ENCODE results near the gene INO80D. TPM values are rescaled to one million over a fixed set of nuclear protein-coding genes. Genes with fewer than 3 reads are reported as not detected.

Gene INO80D
- total and polyA plus RNA-seq, 2 of the 13 experiments (the other 11 are each of a cell fraction or from before 2014, with no cell fraction given): 7.6 to 7.9 TPM

- TF ChIP-seq IKZF5 (CRISPR knock-in tag; IDR thresholded peaks at IDR 0.05) (no peak), HBP1 (CRISPR knock-in tag; IDR thresholded peaks at IDR 0.05; ENCODE audit: low read depth) (peak; percentile 23; the same call in 1 of the 2 replicates), KDM1A (CRISPR knock-in tag; IDR thresholded peaks at IDR 0.05) (no peak), ZNF232 (CRISPR knock-in tag; IDR thresholded peaks at IDR 0.05; ENCODE audit: borderline replicate concordance) (no peak), NFRKB (IDR thresholded peaks at IDR 0.05) (no peak), KLF6 (CRISPR knock-in tag; IDR thresholded peaks at IDR 0.05) (no peak), MIER2 (CRISPR knock-in tag; IDR thresholded peaks at IDR 0.05) (no peak), GLMP (CRISPR knock-in tag; IDR thresholded peaks at IDR 0.05; ENCODE audit: borderline replicate concordance) (no peak), ZNF607 (CRISPR knock-in tag; IDR thresholded peaks at IDR 0.05; ENCODE audit: borderline replicate concordance) (0 out of 2 replicates have a peak, but pooled peaks have one; percentile 26), ZNF260 (CRISPR knock-in tag; IDR thresholded peaks at IDR 0.05; ENCODE audit: borderline replicate concordance, low read depth) (no peak), DNMT3B (CRISPR knock-in tag; conservative IDR thresholded peaks at IDR 0.05) (0 out of 2 replicates have a peak, but pooled peaks have one; percentile 9), ZNF441 (CRISPR knock-in tag; IDR thresholded peaks at IDR 0.05; ENCODE audit: borderline replicate concordance) (peak; percentile 74; the same call in 1 of the 2 replicates), RELA (CRISPR knock-in tag; IDR thresholded peaks at IDR 0.05) (no peak), ZSCAN20 (CRISPR knock-in tag; IDR thresholded peaks at IDR 0.05; ENCODE audit: borderline replicate concordance) (0 out of 2 replicates have a peak, but pooled peaks have one; percentile 35), YEATS4 (CRISPR knock-in tag; IDR thresholded peaks at IDR 0.05; ENCODE audit: borderline replicate concordance) (no peak; the same call in 1 of the 2 replicates), MLLT10 (CRISPR knock-in tag; IDR thresholded peaks at IDR 0.05) (no peak), ZNF430 (CRISPR knock-in tag; IDR thresholded peaks at IDR 0.05) (peak; percentile 82), ZNF570 (CRISPR knock-in tag; IDR thresholded peaks at IDR 0.05; ENCODE audit: borderline replicate concordance) (no peak)
- TF ChIP-seq, protein P1, sequence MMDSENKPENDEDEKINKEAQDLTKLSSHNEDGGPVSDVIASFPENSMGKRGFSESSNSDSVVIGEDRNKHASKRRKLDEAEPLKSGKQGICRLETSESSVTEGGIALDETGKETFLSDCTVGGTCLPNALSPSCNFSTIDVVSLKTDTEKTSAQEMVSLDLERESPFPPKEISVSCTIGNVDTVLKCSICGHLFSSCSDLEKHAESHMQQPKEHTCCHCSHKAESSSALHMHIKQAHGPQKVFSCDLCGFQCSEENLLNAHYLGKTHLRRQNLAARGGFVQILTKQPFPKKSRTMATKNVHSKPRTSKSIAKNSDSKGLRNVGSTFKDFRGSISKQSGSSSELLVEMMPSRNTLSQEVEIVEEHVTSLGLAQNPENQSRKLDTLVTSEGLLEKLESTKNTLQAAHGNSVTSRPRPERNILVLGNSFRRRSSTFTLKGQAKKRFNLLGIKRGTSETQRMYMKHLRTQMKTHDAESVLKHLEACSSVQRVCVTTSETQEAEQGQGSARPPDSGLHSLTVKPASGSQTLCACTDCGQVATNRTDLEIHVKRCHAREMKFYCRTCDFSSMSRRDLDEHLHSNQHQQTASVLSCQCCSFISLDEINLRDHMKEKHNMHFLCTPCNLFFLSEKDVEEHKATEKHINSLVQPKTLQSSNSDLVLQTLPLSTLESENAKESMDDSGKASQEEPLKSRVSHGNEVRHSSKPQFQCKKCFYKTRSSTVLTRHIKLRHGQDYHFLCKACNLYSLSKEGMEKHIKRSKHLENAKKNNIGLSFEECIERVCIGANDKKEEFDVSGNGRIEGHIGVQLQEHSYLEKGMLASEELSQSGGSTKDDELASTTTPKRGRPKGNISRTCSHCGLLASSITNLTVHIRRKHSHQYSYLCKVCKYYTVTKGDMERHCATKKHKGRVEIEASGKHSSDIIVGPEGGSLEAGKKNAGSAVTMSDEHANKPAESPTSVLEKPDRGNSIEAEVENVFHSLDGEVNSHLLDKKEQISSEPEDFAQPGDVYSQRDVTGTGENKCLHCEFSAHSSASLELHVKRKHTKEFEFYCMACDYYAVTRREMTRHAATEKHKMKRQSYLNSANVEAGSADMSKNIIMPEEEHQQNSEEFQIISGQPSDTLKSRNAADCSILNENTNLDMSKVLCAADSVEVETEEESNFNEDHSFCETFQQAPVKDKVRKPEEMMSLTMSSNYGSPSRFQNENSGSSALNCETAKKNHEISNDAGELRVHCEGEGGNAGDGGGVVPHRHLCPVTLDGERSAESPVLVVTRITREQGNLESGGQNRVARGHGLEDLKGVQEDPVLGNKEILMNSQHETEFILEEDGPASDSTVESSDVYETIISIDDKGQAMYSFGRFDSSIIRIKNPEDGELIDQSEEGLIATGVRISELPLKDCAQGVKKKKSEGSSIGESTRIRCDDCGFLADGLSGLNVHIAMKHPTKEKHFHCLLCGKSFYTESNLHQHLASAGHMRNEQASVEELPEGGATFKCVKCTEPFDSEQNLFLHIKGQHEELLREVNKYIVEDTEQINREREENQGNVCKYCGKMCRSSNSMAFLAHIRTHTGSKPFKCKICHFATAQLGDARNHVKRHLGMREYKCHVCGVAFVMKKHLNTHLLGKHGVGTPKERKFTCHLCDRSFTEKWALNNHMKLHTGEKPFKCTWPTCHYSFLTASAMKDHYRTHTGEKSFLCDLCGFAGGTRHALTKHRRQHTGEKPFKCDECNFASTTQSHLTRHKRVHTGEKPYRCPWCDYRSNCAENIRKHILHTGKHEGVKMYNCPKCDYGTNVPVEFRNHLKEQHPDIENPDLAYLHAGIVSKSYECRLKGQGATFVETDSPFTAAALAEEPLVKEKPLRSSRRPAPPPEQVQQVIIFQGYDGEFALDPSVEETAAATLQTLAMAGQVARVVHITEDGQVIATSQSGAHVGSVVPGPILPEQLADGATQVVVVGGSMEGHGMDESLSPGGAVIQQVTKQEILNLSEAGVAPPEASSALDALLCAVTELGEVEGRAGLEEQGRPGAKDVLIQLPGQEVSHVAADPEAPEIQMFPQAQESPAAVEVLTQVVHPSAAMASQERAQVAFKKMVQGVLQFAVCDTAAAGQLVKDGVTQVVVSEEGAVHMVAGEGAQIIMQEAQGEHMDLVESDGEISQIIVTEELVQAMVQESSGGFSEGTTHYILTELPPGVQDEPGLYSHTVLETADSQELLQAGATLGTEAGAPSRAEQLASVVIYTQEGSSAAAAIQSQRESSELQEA (CRISPR knock-in tag; IDR thresholded peaks at IDR 0.05; ENCODE audit: not compliant biosample characterization): no peak
These were observed 1.5 kb downstream of the INO80D start (continued) for GRCh38 chr2:206084439-206084869.

Data from HepG2 (cell line).